Choroid plexus epithelial cell (primary cell): ENCODE results near the gene ENTREP1.
"Not testable (repeated sequence)": the region's sequence is repeated elsewhere in the genome, so short reads cannot be mapped to it uniquely, and the experiment has no call there.

ENCODE experiments used
- DNase-seq: peaks from one replicate; pipeline ENCODE4 v3.0.0-alpha.2; 2010; ENCODE audit warnings: low read depth
- H3K4me3 ChIP-seq: 2 replicates; pipeline ENCODE4 v1.5.1; 2011; ENCODE audit warnings: low read depth, mild to moderate bottlenecking, control low read depth, low read length, moderate library complexity
- CTCF ChIP-seq: conservative IDR thresholded peaks from 2 replicates; pipeline ENCODE4 v1.5.1; 2011; ENCODE audit warnings: low read depth, mild to moderate bottlenecking, control low read depth, inconsistent platforms, low read length, moderate library complexity

The ENTREP1 gene

DNA sequence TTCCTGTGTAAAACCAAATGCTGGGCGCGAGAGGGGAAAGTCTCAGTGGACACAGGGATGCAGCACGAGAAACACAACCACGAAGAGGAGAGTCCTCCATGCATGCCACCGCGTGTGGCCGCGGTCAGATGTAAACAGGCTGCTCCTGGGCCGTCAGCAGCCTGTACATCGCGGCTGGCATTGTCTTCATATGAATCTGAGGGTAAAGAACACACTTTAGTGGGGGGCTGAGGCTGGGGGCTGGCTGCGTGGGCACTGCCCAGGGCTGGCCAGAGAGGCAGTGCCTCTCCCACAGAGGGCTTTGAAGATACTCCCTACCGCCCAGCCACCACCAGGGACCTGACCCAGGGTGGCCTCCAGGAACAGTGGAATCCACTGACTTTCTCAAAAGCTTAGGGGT is 106.2 kb downstream of the ENTREP1 start:
- no peak for DNase-seq
- H3K4me3 ChIP-seq: no peak overlapping the region
- TF ChIP-seq CTCF: no peak

GRCh38 chr9:69431777-69432176 is 106.8 kb downstream of the ENTREP1 start:
- no peak for TF ChIP-seq CTCF
- DNase-seq: no peak
- no peak overlapping the region for H3K4me3 ChIP-seq

DNA sequence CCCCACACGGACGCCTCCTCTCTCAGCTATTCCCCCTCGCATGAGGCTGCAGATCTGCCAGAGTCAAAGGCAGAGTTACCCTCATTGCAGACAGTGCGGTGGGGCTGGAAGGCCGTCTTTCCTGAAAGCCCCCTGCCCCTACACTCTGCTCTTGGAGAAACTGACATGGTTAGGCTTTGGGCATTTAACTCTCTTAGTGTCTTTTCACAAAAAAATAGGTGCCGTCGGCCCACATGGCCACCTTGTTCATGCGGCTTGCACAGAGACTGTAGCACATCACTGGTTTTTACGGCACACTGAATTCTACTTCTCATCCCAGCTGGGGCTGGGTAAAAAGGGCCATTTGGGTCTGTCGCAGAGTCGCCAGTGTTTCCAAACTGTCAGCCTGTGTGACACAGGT is 107.6 kb downstream of the ENTREP1 start:
- DNase-seq: no peak
- H3K4me3 ChIP-seq: no peak overlapping the region
- no peak for TF ChIP-seq CTCF

GRCh38 chr9:69433392-69433791 is 108.4 kb downstream of the ENTREP1 start:
- DNase-seq: no peak

GRCh38 chr9:69433968-69434367 is 109.0 kb downstream of the ENTREP1 start:
- TF ChIP-seq CTCF: no peak
- no peak overlapping the region for H3K4me3 ChIP-seq
- no peak for DNase-seq

More at GRCh38 chr9:69433392-69433791, 108.4 kb downstream of the ENTREP1 start:
- H3K4me3 ChIP-seq: no peak overlapping the region
- no peak for TF ChIP-seq CTCF

- H3K4me3 ChIP-seq, DNase-seq: not testable (repeated sequence)
Measured at GRCh38 chr9:69439654-69440053, 114.6 kb downstream of the ENTREP1 start.

GRCh38 chr9:69440254-69440955 is 115.4 kb downstream of the ENTREP1 start:
- H3K4me3 ChIP-seq, DNase-seq: not testable (repeated sequence)
